GM12878 (cell line): ENCODE measurements around the gene FBXO42. TPM values are rescaled to one million over a fixed set of nuclear protein-coding genes. Genes with fewer than 3 reads are reported as not detected.

Experiments
- ATAC-seq: fragments of 200-7000 bp; cut with Tn5 transposase; 3 replicates; pipeline ENCODE4 v1.9.1; 2020; ENCODE audit warnings: mild to moderate bottlenecking, moderate library complexity
- BruUV-seq: library from RNA; stranded (reverse); fragments of 400-500 nt; replicated peaks from 2 replicates; lab custom pipeline; 2021; lab: Mats Ljungman, UMichigan
- CTCF ChIA-PET: fragments of 300-600 bp; sonication (Branson Sonifier 250); formaldehyde crosslinking; extraction: SDS; loops from one replicate; lab custom pipeline; 2021; ENCODE audit warnings: inconsistent platforms; lab: Yijun Ruan, JAX
- POLR2A ChIA-PET: fragments of 350-600 bp; formaldehyde crosslinking; extraction: SDS; loops from one replicate; lab custom pipeline; 2021; ENCODE audit warnings: inconsistent platforms; lab: Charles Lee
- RAD21 ChIA-PET: fragments of 300-600 bp; sonication (Branson Sonifier 250); formaldehyde crosslinking; loops from one replicate; lab custom pipeline; 2023; ENCODE audit warnings: antibody characterized with exemption; ENCODE audit not compliant: unreplicated experiment; lab: Charles Lee
- SMC1A ChIA-PET: fragments of 300-600 bp; sonication (Branson Sonifier 250); formaldehyde crosslinking; loops from one replicate; lab custom pipeline; 2023; ENCODE audit not compliant: unreplicated experiment, uncharacterized antibody; lab: Charles Lee
- DNase-seq: peaks from one replicate; pipeline ENCODE4 v3.0.0-alpha.2; 2011; ENCODE audit warnings: low read depth, low spot score
- FAIRE-seq: peaks from 3 replicates; lab custom pipeline; 2011; peaks lifted over from hg19 to GRCh38; lab: Jason Lieb, UNC
- H2AFZ ChIP-seq: 2 replicates; pipeline ENCODE4 v1.6.0; 2011; ENCODE audit warnings: low read depth, low read length, control low read depth; ENCODE audit not compliant: control insufficient read depth
- H3K27ac ChIP-seq: 2 replicates; pipeline ENCODE4 v1.5.1; 2011; ENCODE audit warnings: control low read depth; ENCODE audit not compliant: control insufficient read depth, insufficient read depth
- H3K27me3 ChIP-seq, 2 experiments: replicated peaks in 1 of 2; 2 replicates each; pipeline versions ENCODE4 v1.6.0 to v1.6.1; 2011; ENCODE audit warnings: low read length in 1 of 2; ENCODE audit not compliant: control insufficient read depth in 2 of 2, insufficient read depth in 2 of 2
- H3K36me3 ChIP-seq, 2 experiments: 2 replicates each; pipeline ENCODE4 v1.5.1; 2011; ENCODE audit warnings: low read length in 1 of 2; ENCODE audit not compliant: control insufficient read depth in 2 of 2, insufficient read depth in 2 of 2
- H3K4me1 ChIP-seq: 2 replicates; pipeline ENCODE4 v1.6.1; 2011; ENCODE audit warnings: mild to moderate bottlenecking, low read length, moderate library complexity, mixed read lengths; ENCODE audit not compliant: control insufficient read depth, insufficient read depth
- H3K4me2 ChIP-seq: 2 replicates; pipeline ENCODE4 v1.6.0; 2011; ENCODE audit warnings: control low read depth; ENCODE audit not compliant: control insufficient read depth, insufficient read depth
- H3K4me3 ChIP-seq: fragments of 200-600 bp; sonication (generic); 2 replicates; pipeline ENCODE4 v1.5.1; 2016
- H3K79me2 ChIP-seq: 2 replicates; pipeline ENCODE4 v1.6.0; 2011; ENCODE audit warnings: low read length; ENCODE audit not compliant: control insufficient read depth, insufficient read depth
- H3K9ac ChIP-seq: 2 replicates; pipeline ENCODE4 v1.8.0; 2011; ENCODE audit warnings: low read length, control low read depth, mixed read lengths; ENCODE audit not compliant: control insufficient read depth, insufficient read depth
- H3K9me3 ChIP-seq: replicated peaks from 3 replicates; pipeline ENCODE4 v1.5.1; 2011; ENCODE audit warnings: mild to moderate bottlenecking, low read length; ENCODE audit not compliant: control insufficient read depth, insufficient read depth
- H4K20me1 ChIP-seq: 2 replicates; pipeline ENCODE4 v1.6.0; 2011; ENCODE audit not compliant: control insufficient read depth, insufficient read depth
- BMI1 ChIP-seq: fragments of 450-650 bp; IDR thresholded peaks from 2 replicates; pipeline ENCODE4 v1.6.1; 2016; ENCODE audit warnings: mild to moderate bottlenecking, moderate library complexity, borderline replicate concordance
- BRCA1 ChIP-seq: IDR thresholded peaks from 2 replicates; pipeline ENCODE4 v1.6.1; 2011; ENCODE audit warnings: low read depth, low read length, improper control_type of control experiment
- GATAD2B ChIP-seq: fragments of 450-650 bp; conservative IDR thresholded peaks from 2 replicates; pipeline ENCODE4 v1.6.1; 2017; ENCODE audit warnings: low read depth, mild to moderate bottlenecking, moderate library complexity
- RELA ChIP-seq: fragments of 450-650 bp; IDR thresholded peaks from 2 replicates; pipeline ENCODE4 v1.8.0; 2014; ENCODE audit warnings: borderline replicate concordance; ENCODE audit not compliant: partially characterized antibody
- SIX5 ChIP-seq: IDR thresholded peaks from 2 replicates; pipeline ENCODE4 v1.6.1; 2011; ENCODE audit warnings: mild to moderate bottlenecking, low read depth, low read length, moderate library complexity; ENCODE audit not compliant: severe bottlenecking
- STAT1 ChIP-seq: fragments of 450-650 bp; conservative IDR thresholded peaks from 2 replicates; pipeline ENCODE4 v1.6.1; 2014; ENCODE audit warnings: antibody characterized with exemption, mild to moderate bottlenecking
- SUPT20H ChIP-seq: IDR thresholded peaks from 2 replicates; pipeline ENCODE4 v1.6.1; 2011; ENCODE audit warnings: low read depth, mild to moderate bottlenecking, low read length, moderate library complexity, borderline replicate concordance; ENCODE audit not compliant: control insufficient read depth
- SUZ12 ChIP-seq: fragments of 200-600 bp; sonication (generic); IDR thresholded peaks from one replicate; pipeline ENCODE4 v1.6.1; 2018; ENCODE audit warnings: antibody characterized with exemption, mild to moderate bottlenecking; ENCODE audit not compliant: unreplicated experiment
- TAF1 ChIP-seq: IDR thresholded peaks from 2 replicates; pipeline ENCODE4 v1.6.1; 2011; ENCODE audit warnings: mild to moderate bottlenecking, low read depth, low read length, borderline replicate concordance
- TCF3 ChIP-seq: IDR thresholded peaks from 2 replicates; pipeline ENCODE4 v1.6.1; 2012; ENCODE audit warnings: low read depth, mild to moderate bottlenecking, low read length, borderline replicate concordance; ENCODE audit not compliant: insufficient read depth
- WGBS: methylation state at CpG from one replicate; pipeline ENCODE4 v1.1.6; 2016; ENCODE audit warnings: low lambda C conversion rate; ENCODE audit not compliant: insufficient replicate concordance, insufficient coverage; ENCODE audit errors: missing lambda C conversion rate; 5-methylcytosine and 5-hydroxymethylcytosine counted together
- in situ Hi-C: fragments of 300-500 bp; cut with MboI; formaldehyde crosslinking; loops from 9 replicates; pipeline ENCODE4 v1.14.3; 2018; ENCODE audit warnings: mixed read lengths
- intact Hi-C: fragments of 100-400 bp; cut with micrococcal nuclease; formaldehyde crosslinking; loops from one replicate; pipeline ENCODE4 v1.14.2; 2022; ENCODE audit not compliant: unreplicated experiment
- polyA plus RNA-seq, 11 experiments: library from polyadenylated mRNA; depleted of rRNA in 4 of 11; unstranded in 6 of 11; stranded (reverse) in 5 of 11; fragments of >200 nt; fragmentation: Nextera tagmentation in 4 of 11; fragmentation: Illumina TruSeq in 1 of 11; extraction: Ambion mirVana in 4 of 11; extraction: Trizol in 1 of 11; gene quantifications; 1 replicate in 1 of 11; 2 replicates in 10 of 11; pipeline versions ENCODE4 v1.2.1 to v1.2.3, GENCODE V29; 2011 to 2016; ENCODE audit warnings: inconsistent platforms in 2 of 11, missing spikeins in 2 of 11, low read depth in 1 of 11
- total RNA-seq, 4 experiments: library from RNA; depleted of rRNA in 3 of 4; stranded (reverse); fragments of >200 nt in 3 of 4; fragmentation: Illumina TruSeq in 1 of 4; extraction: Trizol in 1 of 4; gene quantifications; 2 replicates each; pipeline versions ENCODE4 v1.2.1 to v1.2.3, GENCODE V29; 2013 to 2021
- TF ChIP-seq, protein P1 (sequence below): fragments of 450-650 bp; IDR thresholded peaks from 2 replicates; pipeline ENCODE4 v1.6.1; 2016; ENCODE audit warnings: mild to moderate bottlenecking
- TF ChIP-seq, protein P2 (sequence below): fragments of 150-350 bp; IDR thresholded peaks from 2 replicates; pipeline ENCODE4 v1.6.1; 2014; ENCODE audit warnings: mild to moderate bottlenecking, low read depth, low read length
- TF ChIP-seq, protein P3 (sequence below): fragments of 450-650 bp; IDR thresholded peaks from 2 replicates; pipeline ENCODE4 v1.6.1; 2017; ENCODE audit warnings: mild to moderate bottlenecking, moderate library complexity

The FBXO42 gene
- total and polyA plus RNA-seq, 10 of the 15 experiments (the other 5 are each of a cell fraction or from before 2014, with no cell fraction given): 6.1 to 23.8 (median 15.2) TPM

DNA sequence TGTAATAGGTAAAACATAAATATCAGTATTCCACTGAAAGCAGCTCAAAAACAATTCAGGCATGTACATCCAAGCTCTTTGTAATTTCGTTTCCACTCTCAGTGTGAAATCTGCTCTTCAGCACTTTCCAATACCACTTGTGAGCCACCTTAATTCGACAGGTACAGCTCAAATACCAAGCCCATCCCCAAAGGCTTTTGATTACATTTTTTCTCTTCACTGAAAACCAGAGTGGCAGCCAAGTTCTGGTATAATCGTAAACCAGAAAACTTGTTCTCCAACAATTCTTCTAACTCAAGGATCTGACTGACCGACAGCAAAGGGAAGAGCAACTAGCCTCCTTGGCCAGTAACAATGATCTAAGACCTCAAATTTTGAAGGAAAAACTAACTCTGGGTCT lies 36.8 kb downstream of the FBXO42 start:
- H3K79me2 ChIP-seq: peaks cover 10% of the 10 kb centered on the region
- no peak for DNase-seq
- H3K9ac ChIP-seq: no peak overlapping the region
- peaks cover 0 to 8% of the 10 kb centered on the region in 2 experiments for H3K36me3 ChIP-seq
- no peaks in the 10 kb centered on the region for H3K27me3 ChIP-seq
- no peaks in the 10 kb centered on the region for H3K4me1 ChIP-seq
- in situ Hi-C loops: no loop called here
- no peak for FAIRE-seq
- 75% methylated on average over 4 of the region's 4 CpGs for WGBS
- no TSS peak for BruUV-seq
- TF ChIP-seq TAF1 (no peak), BMI1 (no peak), RELA (no peak), BRCA1 (no peak), SIX5 (no peak), GATAD2B (no peak), SUZ12 (no peak), SUPT20H (no peak), STAT1 (no peak), TCF3 (no peak)
- TF ChIP-seq, protein P1, sequence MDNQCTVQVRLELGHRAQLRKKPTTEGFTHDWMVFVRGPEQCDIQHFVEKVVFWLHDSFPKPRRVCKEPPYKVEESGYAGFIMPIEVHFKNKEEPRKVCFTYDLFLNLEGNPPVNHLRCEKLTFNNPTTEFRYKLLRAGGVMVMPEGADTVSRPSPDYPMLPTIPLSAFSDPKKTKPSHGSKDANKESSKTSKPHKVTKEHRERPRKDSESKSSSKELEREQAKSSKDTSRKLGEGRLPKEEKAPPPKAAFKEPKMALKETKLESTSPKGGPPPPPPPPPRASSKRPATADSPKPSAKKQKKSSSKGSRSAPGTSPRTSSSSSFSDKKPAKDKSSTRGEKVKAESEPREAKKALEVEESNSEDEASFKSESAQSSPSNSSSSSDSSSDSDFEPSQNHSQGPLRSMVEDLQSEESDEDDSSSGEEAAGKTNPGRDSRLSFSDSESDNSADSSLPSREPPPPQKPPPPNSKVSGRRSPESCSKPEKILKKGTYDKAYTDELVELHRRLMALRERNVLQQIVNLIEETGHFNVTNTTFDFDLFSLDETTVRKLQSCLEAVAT: no peak
- TF ChIP-seq, protein P2, sequence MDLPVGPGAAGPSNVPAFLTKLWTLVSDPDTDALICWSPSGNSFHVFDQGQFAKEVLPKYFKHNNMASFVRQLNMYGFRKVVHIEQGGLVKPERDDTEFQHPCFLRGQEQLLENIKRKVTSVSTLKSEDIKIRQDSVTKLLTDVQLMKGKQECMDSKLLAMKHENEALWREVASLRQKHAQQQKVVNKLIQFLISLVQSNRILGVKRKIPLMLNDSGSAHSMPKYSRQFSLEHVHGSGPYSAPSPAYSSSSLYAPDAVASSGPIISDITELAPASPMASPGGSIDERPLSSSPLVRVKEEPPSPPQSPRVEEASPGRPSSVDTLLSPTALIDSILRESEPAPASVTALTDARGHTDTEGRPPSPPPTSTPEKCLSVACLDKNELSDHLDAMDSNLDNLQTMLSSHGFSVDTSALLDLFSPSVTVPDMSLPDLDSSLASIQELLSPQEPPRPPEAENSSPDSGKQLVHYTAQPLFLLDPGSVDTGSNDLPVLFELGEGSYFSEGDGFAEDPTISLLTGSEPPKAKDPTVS: no peak
- TF ChIP-seq, protein P3, sequence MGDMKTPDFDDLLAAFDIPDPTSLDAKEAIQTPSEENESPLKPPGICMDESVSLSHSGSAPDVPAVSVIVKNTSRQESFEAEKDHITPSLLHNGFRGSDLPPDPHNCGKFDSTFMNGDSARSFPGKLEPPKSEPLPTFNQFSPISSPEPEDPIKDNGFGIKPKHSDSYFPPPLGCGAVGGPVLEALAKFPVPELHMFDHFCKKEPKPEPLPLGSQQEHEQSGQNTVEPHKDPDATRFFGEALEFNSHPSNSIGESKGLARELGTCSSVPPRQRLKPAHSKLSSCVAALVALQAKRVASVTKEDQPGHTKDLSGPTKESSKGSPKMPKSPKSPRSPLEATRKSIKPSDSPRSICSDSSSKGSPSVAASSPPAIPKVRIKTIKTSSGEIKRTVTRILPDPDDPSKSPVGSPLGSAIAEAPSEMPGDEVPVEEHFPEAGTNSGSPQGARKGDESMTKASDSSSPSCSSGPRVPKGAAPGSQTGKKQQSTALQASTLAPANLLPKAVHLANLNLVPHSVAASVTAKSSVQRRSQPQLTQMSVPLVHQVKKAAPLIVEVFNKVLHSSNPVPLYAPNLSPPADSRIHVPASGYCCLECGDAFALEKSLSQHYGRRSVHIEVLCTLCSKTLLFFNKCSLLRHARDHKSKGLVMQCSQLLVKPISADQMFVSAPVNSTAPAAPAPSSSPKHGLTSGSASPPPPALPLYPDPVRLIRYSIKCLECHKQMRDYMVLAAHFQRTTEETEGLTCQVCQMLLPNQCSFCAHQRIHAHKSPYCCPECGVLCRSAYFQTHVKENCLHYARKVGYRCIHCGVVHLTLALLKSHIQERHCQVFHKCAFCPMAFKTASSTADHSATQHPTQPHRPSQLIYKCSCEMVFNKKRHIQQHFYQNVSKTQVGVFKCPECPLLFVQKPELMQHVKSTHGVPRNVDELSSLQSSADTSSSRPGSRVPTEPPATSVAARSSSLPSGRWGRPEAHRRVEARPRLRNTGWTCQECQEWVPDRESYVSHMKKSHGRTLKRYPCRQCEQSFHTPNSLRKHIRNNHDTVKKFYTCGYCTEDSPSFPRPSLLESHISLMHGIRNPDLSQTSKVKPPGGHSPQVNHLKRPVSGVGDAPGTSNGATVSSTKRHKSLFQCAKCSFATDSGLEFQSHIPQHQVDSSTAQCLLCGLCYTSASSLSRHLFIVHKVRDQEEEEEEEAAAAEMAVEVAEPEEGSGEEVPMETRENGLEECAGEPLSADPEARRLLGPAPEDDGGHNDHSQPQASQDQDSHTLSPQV: no peak
- POLR2A ChIA-PET: no interaction called here
- H3K4me2 ChIP-seq: no peak overlapping the region
- SMC1A ChIA-PET: interaction anchor here (1.0 kb wide), 1 partner anchor 61 kb away, joined by 3 read pairs; no protein-coding TSS in a partner anchor
- H2AFZ ChIP-seq: no peak overlapping the region
- no peaks in the 10 kb centered on the region for H3K9me3 ChIP-seq
- no peak overlapping the region for H3K27ac ChIP-seq
- intact Hi-C loops: no loop called here
- CTCF ChIA-PET: interaction anchor here (0.6 kb wide), 1 partner anchor 48 kb away, joined by 3 read pairs; no protein-coding TSS in a partner anchor
- no peak for ATAC-seq
- no peak overlapping the region for H3K4me3 ChIP-seq
- RAD21 ChIA-PET: no interaction called here
- H4K20me1 ChIP-seq: no peaks in the 10 kb centered on the region
